Sigmoid colon (tissue), 7 donors: ENCODE results near the gene DFFB. TPM values are rescaled to one million over a fixed set of nuclear protein-coding genes. Genes with fewer than 3 reads are reported as not detected.

ENCODE experiments used
- DNase-seq: peaks from one replicate; pipeline ENCODE4 v3.0.0-alpha.2; 2019
- H3K27ac ChIP-seq, 4 donors: fragments of 200-600 bp; sonication (generic); one replicate each; pipeline ENCODE4 v1.5.1; 2016 to 2019; ENCODE audit warnings: mild to moderate bottlenecking in 1 of 4
- H3K27me3 ChIP-seq, 3 donors: fragments of 200-600 bp; sonication (generic); one replicate each; pipeline ENCODE4 v1.5.1; 2019; ENCODE audit warnings: mild to moderate bottlenecking in 1 of 3
- H3K36me3 ChIP-seq, 4 donors: fragments of 200-600 bp; sonication (generic); one replicate each; pipeline ENCODE4 v1.5.1; 2016 to 2019
- H3K4me1 ChIP-seq, 4 donors: fragments of 200-600 bp; sonication (generic); one replicate each; pipeline ENCODE4 v1.5.1; 2017 to 2019
- H3K4me3 ChIP-seq, 4 donors: fragments of 200-600 bp; sonication (generic); one replicate each; pipeline ENCODE4 v1.5.1; 2017 to 2019; ENCODE audit warnings: mild to moderate bottlenecking in 2 of 4, moderate library complexity in 1 of 4
- H3K9me3 ChIP-seq, 4 donors: fragments of 200-600 bp in 3 of 4; sonication (generic) in 3 of 4; one replicate each; pipeline versions ENCODE4 v1.5.1 to v1.6.1; 2013 to 2019
- EP300 ChIP-seq, 4 donors: sonication (generic); formaldehyde crosslinking; IDR thresholded peaks; one replicate each; pipeline ENCODE4 v1.6.1; 2017; ENCODE audit warnings: antibody characterized with exemption in 4 of 4
- POLR2A ChIP-seq, 2 donors: fragments of 450-650 bp; IDR thresholded peaks; one replicate each; pipeline ENCODE4 v1.6.1; 2016; ENCODE audit warnings: antibody characterized with exemption in 2 of 2, mild to moderate bottlenecking in 2 of 2, moderate library complexity in 2 of 2
- POLR2AphosphoS5 ChIP-seq, 4 donors: sonication (generic); formaldehyde crosslinking; IDR thresholded peaks; one replicate each; pipeline ENCODE4 v1.6.1; 2017; ENCODE audit warnings: antibody characterized with exemption in 4 of 4
- WGBS, 2 donors: extraction: QIAGEN DNeasy Blood & Tissue Kit; methylation state at CpG; one replicate each; pipeline ENCODE4 v1.1.7; 2013; 5-methylcytosine and 5-hydroxymethylcytosine counted together
- intact Hi-C: fragments of 100-400 bp; cut with DNase I; formaldehyde crosslinking; loops from one replicate; pipeline ENCODE4 v1.15.1; 2023
- polyA plus RNA-seq, 3 donors: library from polyadenylated mRNA; stranded (reverse); fragments of 200-250 nt; gene quantifications; one replicate each; pipeline ENCODE4 v1.2.3, GENCODE V29; 2013
- total RNA-seq, 4 donors: library from RNA; depleted of rRNA; stranded (reverse); fragments of >200 nt; gene quantifications; one replicate each; pipeline ENCODE4 v1.1.0, GENCODE V29; 2016
- TF ChIP-seq, protein P1 (sequence below), 4 experiments: fragments of 450-650 bp in 3 of 4; fragments of 200-600 bp in 1 of 4; IDR thresholded peaks; one replicate each; pipeline ENCODE4 v1.5.1; 2016 to 2019; ENCODE audit warnings: antibody characterized with exemption in 4 of 4, mild to moderate bottlenecking in 3 of 4, moderate library complexity in 2 of 4
- donor health status: healthy with polysubstance abuse.
- donor health status: Bipolar disorder and iron deficiency.
- donor health status: healthy.

Gene DFFB
- total and polyA plus RNA-seq, 7 donors, result 1.8 to 9.0 (median 6.1) TPM

DNA sequence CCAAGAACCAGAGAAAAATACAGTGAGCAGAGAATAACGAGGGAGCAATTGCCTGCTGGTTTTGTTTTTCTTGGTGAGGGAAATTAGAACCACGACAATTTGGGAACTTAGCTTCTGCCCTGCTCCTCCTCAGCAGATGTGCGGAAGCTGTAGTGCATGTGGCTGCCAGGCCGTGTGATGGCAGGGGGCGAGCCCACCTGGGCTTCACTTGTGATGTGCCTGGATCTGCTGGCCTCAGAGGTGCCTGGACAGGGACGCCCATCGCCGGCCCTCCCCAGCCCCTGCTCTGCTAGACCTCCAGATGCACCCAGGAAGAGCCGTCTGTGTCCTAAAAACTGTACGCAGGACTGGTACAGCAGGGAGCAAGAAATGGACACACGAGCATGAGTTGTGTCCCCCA lies 71.3 kb downstream of the DFFB start:
- no peak for DNase-seq
- no peak overlapping the region for H3K4me3 ChIP-seq
- H3K36me3 ChIP-seq, result no peaks in the 10 kb centered on the region
- peaks cover 0 to 10% (median 9%) of the 10 kb centered on the region in 3 donors for H3K27me3 ChIP-seq
- intact Hi-C loops, result no loop called here
- no peak overlapping the region for H3K27ac ChIP-seq
- no peaks in the 10 kb centered on the region for H3K4me1 ChIP-seq
- H3K9me3 ChIP-seq, result no peaks in the 10 kb centered on the region
- TF ChIP-seq EP300 (IDR thresholded peaks at IDR 0.05), result no peak
- TF ChIP-seq, protein P1, sequence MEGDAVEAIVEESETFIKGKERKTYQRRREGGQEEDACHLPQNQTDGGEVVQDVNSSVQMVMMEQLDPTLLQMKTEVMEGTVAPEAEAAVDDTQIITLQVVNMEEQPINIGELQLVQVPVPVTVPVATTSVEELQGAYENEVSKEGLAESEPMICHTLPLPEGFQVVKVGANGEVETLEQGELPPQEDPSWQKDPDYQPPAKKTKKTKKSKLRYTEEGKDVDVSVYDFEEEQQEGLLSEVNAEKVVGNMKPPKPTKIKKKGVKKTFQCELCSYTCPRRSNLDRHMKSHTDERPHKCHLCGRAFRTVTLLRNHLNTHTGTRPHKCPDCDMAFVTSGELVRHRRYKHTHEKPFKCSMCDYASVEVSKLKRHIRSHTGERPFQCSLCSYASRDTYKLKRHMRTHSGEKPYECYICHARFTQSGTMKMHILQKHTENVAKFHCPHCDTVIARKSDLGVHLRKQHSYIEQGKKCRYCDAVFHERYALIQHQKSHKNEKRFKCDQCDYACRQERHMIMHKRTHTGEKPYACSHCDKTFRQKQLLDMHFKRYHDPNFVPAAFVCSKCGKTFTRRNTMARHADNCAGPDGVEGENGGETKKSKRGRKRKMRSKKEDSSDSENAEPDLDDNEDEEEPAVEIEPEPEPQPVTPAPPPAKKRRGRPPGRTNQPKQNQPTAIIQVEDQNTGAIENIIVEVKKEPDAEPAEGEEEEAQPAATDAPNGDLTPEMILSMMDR (IDR thresholded peaks at IDR 0.05), result no peak
- no peak for TF ChIP-seq POLR2A (IDR thresholded peaks at IDR 0.05)
- TF ChIP-seq POLR2AphosphoS5 (IDR thresholded peaks at IDR 0.05), result no peak
- 59 to 66% methylated on average over 11 of the region's 11 CpGs for WGBS, 2 donors

DNA sequence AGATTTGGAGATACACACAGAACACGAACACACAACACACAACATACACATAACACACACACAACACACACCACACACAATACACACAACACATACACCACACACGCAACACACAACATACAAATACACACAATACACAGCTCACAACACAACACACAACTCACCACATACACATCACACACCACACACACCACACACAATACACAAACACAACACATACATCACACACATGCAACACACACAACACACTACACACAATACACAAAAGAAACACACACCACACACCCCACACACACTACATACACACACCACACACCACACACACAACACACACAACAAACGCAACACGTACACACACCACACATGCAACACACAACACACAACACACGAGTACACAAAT lies 71.8 kb downstream of the DFFB start:
- TF ChIP-seq POLR2A (IDR thresholded peaks at IDR 0.05) (no peak), EP300 (IDR thresholded peaks at IDR 0.05) (no peak), POLR2AphosphoS5 (IDR thresholded peaks at IDR 0.05) (no peak)
- TF ChIP-seq, protein P1 (IDR thresholded peaks at IDR 0.05), result no peak
- no peaks in the 10 kb centered on the region for H3K4me1 ChIP-seq
- H3K4me3 ChIP-seq, result no peak overlapping the region
- intact Hi-C loops, result no loop called here
- H3K27me3 ChIP-seq, result peaks cover 0 to 10% (median 9%) of the 10 kb centered on the region in 3 donors
- no peak overlapping the region for H3K27ac ChIP-seq
- H3K9me3 ChIP-seq, result no peaks in the 10 kb centered on the region
- no peaks in the 10 kb centered on the region for H3K36me3 ChIP-seq
- DNase-seq, result no peak
- WGBS, 2 donors, result 78 to 80% methylated on average over 5 of the region's 5 CpGs

DNA sequence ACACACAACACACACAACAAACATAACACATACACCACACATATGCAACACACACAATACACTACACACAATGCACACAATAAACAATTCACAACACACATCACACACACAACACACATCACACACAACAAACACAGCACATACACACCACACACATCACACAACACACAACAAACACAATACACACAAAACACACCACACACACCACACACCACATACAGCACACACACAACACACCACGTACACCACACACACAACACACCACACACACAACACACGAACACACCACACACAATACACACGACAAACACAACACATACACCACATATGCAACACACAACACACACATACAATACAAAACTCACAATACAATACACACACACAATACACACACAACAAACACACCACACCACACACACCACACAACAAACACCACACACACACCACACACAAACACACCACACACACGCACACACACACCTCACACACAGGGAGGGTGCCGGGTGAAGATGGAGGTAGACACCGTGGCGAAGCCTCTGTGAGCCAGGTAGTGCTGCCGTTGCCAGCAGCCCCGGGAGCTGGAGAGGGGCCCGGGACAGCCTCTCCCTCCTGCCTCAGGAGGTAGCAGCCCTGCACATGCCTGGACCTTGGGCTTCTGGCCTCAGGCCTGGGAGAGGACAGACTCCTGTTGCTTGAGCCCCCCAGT lies 73.2 kb downstream of the DFFB start:
- TF ChIP-seq EP300 (IDR thresholded peaks at IDR 0.05), result no peak
- TF ChIP-seq, protein P1 (IDR thresholded peaks at IDR 0.05), result no peak
- TF ChIP-seq POLR2A (IDR thresholded peaks at IDR 0.05), result no peak
- TF ChIP-seq POLR2AphosphoS5 (IDR thresholded peaks at IDR 0.05), result no peak
- intact Hi-C loops, result no loop called here
- peaks cover 0 to 10% (median 9%) of the 10 kb centered on the region in 3 donors for H3K27me3 ChIP-seq

DNA sequence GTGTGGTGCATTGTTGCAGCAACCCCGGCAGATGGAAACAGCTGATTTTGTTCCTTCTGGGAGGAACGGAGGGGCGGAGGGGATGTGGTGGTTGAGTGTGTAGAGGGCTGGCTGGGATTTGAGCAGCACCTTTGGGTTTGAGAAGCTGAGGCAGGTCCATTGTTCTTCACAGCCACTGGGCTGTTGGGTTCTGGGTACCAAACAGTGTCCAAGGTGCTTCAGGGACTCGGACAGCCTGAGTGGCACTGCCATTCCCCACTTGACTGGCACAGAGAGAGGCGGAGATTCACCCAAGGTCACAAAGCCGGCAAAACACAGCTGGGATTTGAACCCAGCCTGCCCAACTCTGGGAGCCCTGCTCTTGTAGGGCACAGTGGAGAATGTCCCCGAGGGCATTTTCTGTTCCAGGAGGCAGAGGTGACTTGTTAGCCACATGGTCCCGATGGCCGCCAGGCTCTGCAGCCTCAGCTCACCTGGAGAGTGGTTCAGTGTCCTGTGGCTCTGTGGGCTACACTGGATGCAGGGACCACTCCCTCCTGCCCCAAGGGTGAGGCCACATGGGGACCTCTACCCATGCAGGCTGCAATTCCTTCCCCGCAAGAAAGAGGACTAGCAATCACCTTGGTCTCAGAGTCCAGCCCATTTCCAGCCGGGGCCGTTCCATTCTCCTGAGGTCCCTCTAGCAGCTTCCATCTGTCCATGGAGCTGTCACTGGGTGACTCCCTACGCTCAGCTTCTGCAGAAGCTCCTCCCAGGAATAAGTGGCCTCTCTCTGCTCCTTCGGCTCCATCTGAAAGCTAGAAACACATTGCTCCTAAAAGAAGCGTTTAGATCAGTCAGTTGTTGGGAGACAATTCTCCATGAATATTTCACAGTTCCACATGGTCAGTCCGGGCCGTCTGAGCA lies 74.0 kb downstream of the DFFB start:
- H3K27ac ChIP-seq, result no peak overlapping the region
- WGBS, 2 donors, result 69 to 75% methylated on average over 17 of the region's 17 CpGs
- no peaks in the 10 kb centered on the region for H3K9me3 ChIP-seq
- DNase-seq, result no peak
- intact Hi-C loops, result no loop called here
- no peaks in the 10 kb centered on the region for H3K4me1 ChIP-seq
- H3K36me3 ChIP-seq, result no peaks in the 10 kb centered on the region
- TF ChIP-seq POLR2AphosphoS5 (IDR thresholded peaks at IDR 0.05) (no peak), EP300 (IDR thresholded peaks at IDR 0.05) (no peak), POLR2A (IDR thresholded peaks at IDR 0.05) (no peak)
- TF ChIP-seq, protein P1 (IDR thresholded peaks at IDR 0.05), result no peak
- H3K4me3 ChIP-seq, result no peak overlapping the region
- H3K27me3 ChIP-seq, result peaks cover 0 to 10% (median 9%) of the 10 kb centered on the region in 3 donors

More for the DNA sequence above, 73.2 kb downstream of the DFFB start:
- Histone ChIP-seq H3K36me3 (no peaks in the 10 kb centered on the region), H3K27ac (no peak overlapping the region), H3K4me3 (no peak overlapping the region), H3K4me1 (no peaks in the 10 kb centered on the region), H3K9me3 (no peaks in the 10 kb centered on the region)
- WGBS, 2 donors, result 73 to 74% methylated on average over 10 of the region's 10 CpGs
- DNase-seq, result no peak
